Stromal cell of bone marrow (primary cell): Measurements from ENCODE around the gene OR2Z1.
"Not testable (repeated sequence)": the region's sequence is repeated elsewhere in the genome, so short reads cannot be mapped to it uniquely, and the experiment has no call there.

Experiments
- DNase-seq: peaks from one replicate; pipeline ENCODE4 v3.0.0-alpha.2; 2012; ENCODE audit warnings: low read depth

The OR2Z1 gene

GRCh38 chr19:8702350-8702749, 19.1 kb upstream of the OR2Z1 start:
- no peak for DNase-seq

- DNase-seq: no peak
These were observed 18.2 kb upstream of the OR2Z1 start for GRCh38 chr19:8703223-8703622.

GRCh38 chr19:8705304-8705703, 16.1 kb upstream of the OR2Z1 start:
- DNase-seq: not testable (repeated sequence)

GRCh38 chr19:8705742-8706141, 15.7 kb upstream of the OR2Z1 start:
- DNase-seq: no peak

GRCh38 chr19:8710337-8710736, 11.1 kb upstream of the OR2Z1 start:
- DNase-seq: not testable (repeated sequence)

- no peak for DNase-seq
These were observed 598 bp downstream of the OR2Z1 start for GRCh38 chr19:8722032-8722431.

GRCh38 chr19:8724276-8724675, 2.8 kb downstream of the OR2Z1 start:
- no peak for DNase-seq

- DNase-seq: no peak
These were observed 10.2 kb downstream of the OR2Z1 start for GRCh38 chr19:8731428-8732169.

- no peak for DNase-seq
These were observed 16.9 kb downstream of the OR2Z1 start for GRCh38 chr19:8738377-8738776.

- not testable (repeated sequence) for DNase-seq
These were observed 18.0 kb downstream of the OR2Z1 start for GRCh38 chr19:8739291-8740065.

GRCh38 chr19:8767257-8767656, 45.8 kb downstream of the OR2Z1 start:
- not testable (repeated sequence) for DNase-seq

- not testable (repeated sequence) for DNase-seq
These were observed 47.8 kb downstream of the OR2Z1 start for GRCh38 chr19:8769265-8769664.

GRCh38 chr19:8773587-8773986, 52.2 kb downstream of the OR2Z1 start:
- not testable (repeated sequence) for DNase-seq
